NCI-H2227 (cell line): ENCODE measurements around the gene INTS15.
"Not testable (repeated sequence)": the region's sequence is repeated elsewhere in the genome, so short reads cannot be mapped to it uniquely, and the experiment has no call there.

Experiments
- DNase-seq: peaks from one replicate; lab custom pipeline; 2025; ENCODE audit not compliant: unreplicated experiment; lab: John Stamatoyannopoulos, UW

Gene INTS15

GRCh38 chr7:6616854-6617643 is 27.2 kb downstream of the INTS15 start:
- DNase-seq = no peak

DNA sequence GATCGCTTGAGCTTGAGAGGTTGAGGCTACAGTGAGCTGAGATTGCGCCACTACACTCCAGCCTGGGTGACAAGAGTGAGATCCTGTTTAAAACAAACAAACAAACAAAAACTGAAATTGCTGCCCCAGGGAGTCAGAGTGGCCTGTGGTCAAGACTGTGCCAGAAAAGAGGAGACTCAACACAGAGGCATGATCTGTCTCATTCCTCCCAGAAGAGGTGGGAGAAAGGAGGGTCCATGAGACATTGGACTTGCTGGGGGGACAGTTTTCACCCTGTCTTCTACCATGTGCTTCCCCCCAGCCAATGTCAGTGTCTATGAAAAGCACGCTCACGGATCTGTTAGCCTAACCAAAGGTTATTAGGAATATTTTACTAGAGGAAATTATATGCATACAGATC is 28.8 kb downstream of the INTS15 start:
- DNase-seq = no peak

GRCh38 chr7:6619961-6620360 is 30.1 kb downstream of the INTS15 start:
- no peak for DNase-seq

- no peak for DNase-seq
Measured at GRCh38 chr7:6621195-6622133, 31.6 kb downstream of the INTS15 start.

- no peak for DNase-seq
Measured at GRCh38 chr7:6622134-6622710, 32.4 kb downstream of the INTS15 start.

GRCh38 chr7:6623589-6624245 is 33.9 kb downstream of the INTS15 start:
- DNase-seq = no peak

GRCh38 chr7:6624246-6624611 is 34.4 kb downstream of the INTS15 start:
- DNase-seq = no peak

GRCh38 chr7:6628045-6628444 is 38.2 kb downstream of the INTS15 start:
- peak; percentile 11 for DNase-seq

GRCh38 chr7:6630007-6630849 is 40.4 kb downstream of the INTS15 start:
- DNase-seq = no peak

DNA sequence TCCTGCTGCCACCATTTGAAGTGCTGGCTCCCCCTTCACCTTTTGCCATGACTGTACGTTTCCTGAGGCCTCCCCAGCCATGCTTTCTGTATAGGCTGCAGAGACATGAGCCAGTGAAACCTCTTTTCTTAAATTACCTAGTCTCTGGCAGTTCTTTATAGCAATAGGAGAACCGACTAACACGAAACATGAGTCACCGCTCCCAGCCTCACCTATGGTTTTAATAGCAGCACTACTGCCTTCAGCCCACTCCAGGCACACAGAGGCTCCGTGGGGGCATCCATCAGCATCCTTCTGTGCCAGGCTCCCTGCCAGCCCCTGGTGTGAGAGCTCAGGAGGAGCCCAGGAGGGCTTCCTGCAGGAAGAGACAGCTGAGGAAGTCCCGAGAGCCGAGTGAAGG is 41.8 kb downstream of the INTS15 start:
- no peak for DNase-seq

DNA sequence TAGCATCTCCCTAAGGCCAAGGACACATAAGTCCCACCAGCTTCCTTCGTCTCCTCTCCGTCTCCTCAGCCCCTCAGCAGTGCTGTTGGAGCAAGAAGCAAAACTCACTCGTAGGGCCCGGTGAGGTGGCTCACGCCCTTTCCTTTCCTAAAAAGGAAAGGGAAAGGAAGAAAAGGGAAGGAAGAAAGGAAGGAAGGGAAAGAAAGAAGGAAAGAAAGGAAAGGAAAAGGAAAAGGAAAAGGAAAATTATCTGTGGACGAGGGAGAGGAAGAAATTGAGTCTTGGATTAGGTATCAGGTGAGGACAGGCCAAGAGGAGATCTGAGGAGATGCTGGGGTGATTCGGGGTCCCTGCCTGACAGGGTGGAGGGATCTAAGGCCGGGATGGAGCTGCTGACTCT is 44.2 kb downstream of the INTS15 start:
- DNase-seq = no peak

DNA sequence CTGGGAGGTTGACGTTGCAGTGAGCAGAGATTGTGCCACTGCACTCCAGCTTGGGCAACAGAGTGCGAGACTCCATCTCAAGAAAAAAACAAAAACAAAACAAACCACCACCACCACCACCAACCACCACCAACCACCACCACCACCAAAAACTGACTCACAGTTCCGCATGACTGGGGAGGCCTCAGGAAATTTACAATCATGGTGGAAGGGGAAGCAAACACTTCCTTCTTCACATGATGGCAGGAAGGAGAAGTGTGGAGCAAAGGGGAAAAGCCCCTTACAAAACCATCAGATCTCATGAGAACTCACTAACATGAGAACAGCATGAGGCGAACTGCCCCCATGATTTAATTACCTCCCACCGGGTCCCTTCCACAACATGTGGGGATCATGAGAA is 45.1 kb downstream of the INTS15 start:
- DNase-seq = not testable (repeated sequence)

DNA sequence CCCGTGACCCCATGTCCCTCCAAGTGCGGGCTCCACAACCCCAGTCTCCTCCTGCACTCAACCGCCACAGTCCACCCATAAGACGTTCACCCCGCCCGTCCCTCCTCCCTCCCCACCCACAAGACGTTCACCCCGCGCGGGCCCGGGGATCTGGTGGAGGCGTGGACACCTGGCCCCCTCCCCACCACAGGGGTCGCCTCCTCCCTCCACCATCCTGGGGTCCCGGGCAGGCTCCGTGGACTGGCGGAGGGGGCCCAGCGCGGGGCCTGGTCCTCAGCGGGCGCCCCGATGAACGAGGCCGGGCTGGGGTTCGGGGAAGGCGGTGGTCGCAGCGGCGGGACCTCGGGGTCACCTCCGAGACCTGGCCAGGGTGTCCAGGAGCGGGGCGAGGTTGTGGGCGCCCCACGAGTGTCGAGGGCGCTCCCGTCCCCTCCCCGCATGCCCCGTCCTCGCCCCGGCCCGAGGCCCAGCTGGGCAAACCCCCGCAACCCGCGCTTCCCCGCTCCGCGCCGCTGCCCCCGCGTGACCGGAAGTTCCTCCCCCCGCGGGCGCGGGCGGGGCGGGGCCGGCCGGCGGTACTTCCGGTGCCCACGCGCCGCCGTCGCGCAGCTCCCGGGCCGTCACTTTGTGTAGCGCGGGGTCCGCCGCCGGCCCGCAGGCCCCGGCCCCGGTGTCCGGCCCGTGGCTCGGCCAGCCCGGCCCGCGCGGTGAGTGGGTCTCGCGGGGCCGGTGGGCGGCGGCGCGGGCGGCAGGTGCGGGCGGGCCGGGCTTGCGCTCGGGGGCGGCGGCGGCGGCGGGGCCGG is 47.1 kb downstream of the INTS15 start, which contains the start of gene ZNF316:
ZNF316 (plus strand) TSS at position 578 of the 803 bp plus-strand sequence. CDS start 5,092 bp downstream, outside the sequence.
- peak; percentile 68 for DNase-seq

DNA sequence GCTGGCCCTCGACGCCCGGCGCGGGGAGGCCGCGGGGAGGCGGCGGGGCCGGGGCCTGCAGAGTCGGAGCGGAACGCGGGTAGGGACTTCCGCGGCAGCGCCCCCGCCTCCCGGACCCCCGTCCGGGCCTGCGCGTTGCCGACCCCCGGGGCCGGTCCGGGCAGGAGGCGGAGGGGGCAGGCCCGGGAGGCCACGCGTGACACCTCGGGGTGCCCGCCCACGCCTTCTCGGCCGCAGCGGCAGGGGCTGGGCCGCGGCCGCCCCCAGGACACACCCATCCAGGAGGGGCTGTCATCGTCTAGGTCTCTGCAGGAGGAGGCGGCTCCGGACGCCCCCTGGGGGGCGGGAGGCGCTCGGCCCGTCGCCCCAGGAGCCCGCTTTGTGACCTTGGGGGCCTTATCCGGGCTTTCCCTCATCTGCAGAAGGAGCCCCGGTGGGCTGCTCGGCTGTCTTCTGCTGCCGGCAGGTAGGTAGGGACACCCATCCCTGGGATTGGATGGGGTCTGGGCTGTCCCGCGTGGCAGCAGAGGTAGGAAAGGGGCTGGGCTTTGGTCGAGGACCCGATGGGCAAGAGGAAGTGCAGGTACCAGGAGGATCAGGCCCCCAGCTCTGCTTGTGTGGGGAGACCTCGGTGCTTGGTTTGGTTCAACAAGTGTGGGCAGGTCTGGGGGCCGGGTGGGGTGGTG is 47.9 kb downstream of the INTS15 start:
- DNase-seq = peak; percentile 26

- DNase-seq = no peak
Measured at GRCh38 chr7:6639032-6639431, 49.2 kb downstream of the INTS15 start.

DNA sequence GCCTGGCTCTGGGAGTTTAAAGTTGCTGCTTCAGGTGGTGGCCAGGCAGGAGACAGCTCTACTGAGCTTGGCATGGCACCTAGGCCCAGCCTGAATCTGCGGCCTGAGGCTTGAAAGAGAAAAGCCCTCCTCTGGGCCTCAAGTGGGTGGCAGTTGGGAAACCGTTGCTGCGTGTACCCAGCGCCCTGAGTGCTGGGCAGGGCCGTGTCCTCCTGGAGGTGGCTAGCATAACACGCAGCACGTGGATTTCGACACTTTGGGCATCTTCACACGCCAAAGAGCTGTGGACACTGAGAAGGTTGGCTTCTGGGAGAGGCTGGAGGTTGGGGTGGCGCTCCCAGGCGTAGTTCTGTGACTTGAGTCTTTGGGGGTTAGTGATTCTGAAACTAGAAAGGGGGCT is 49.8 kb downstream of the INTS15 start:
- DNase-seq = no peak

- DNase-seq = peak; percentile 8
Measured at GRCh38 chr7:6640246-6640721, 50.5 kb downstream of the INTS15 start.

DNA sequence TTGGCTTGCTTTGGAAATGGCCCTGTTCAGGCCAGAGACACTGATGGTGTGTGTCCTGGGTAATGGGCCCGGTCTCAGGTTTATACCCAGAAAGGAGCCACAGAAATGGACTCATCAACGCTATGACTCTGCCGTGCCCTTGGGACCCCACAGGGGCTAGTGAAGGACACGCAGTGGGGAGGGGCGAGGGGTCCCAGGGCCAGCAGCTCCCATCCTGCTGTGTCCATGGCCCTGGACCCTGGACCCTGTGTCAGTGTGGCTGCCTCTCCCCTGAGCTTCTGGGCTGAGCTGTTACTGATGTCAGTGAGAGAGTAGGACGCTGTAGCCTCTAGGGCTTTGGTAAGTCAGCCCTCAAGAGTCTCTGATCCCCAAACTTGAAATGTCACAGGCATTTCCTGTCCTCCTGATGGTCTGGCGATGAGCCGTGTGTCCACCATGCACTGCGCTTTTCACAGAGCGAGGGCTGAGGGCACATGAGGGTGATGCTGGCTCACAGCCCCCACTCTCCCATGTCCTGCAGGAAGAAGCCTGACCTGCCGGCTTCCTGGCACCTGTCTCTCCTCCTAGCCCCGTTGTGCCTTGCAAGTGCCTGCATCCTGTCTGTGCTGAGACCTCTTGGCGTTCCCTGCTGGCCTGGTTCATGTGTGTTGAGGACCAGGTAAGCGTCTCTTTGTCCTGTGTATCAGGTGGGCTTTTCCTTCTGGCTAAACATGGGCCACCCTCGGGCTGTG is 51.6 kb downstream of the INTS15 start:
- DNase-seq = no peak
